HepG2 (cell line): ENCODE results near the gene MEA1. TPM values are rescaled to one million over a fixed set of nuclear protein-coding genes. Genes with fewer than 3 reads are reported as not detected.

ENCODE experiments used
- AKAP8 ChIP-seq: sonication (generic); formaldehyde crosslinking; IDR thresholded peaks from 2 replicates; pipeline ENCODE4 v1.5.1; 2020; ENCODE audit warnings: mild to moderate bottlenecking, missing genetic modification reagents
- AKNA ChIP-seq: sonication (generic); formaldehyde crosslinking; IDR thresholded peaks from 2 replicates; pipeline ENCODE4 v1.4.0; 2020; ENCODE audit warnings: missing genetic modification reagents, borderline replicate concordance
- ATF4 ChIP-seq, 2 experiments: fragments of 450-650 bp in 1 of 2; sonication (generic) in 1 of 2; formaldehyde crosslinking; IDR thresholded peaks; 2 replicates each; pipeline versions ENCODE4 v1.5.0 to v1.8.0; 2020 to 2022; ENCODE audit warnings: mild to moderate bottlenecking in 1 of 2, missing genetic modification reagents in 1 of 2
- CHD2 ChIP-seq: IDR thresholded peaks from 2 replicates; pipeline ENCODE4 v1.6.1; 2011; ENCODE audit warnings: low read depth, low read length, improper control_type of control experiment
- FOXM1 ChIP-seq: sonication (generic); formaldehyde crosslinking; IDR thresholded peaks from 2 replicates; pipeline ENCODE4 v1.5.0; 2020; ENCODE audit warnings: missing genetic modification reagents
- IKZF5 ChIP-seq: IDR thresholded peaks from 2 replicates; pipeline ENCODE4 v1.6.1; 2018; ENCODE audit warnings: missing genetic modification reagents, mild to moderate bottlenecking, missing compliant biosample characterization
- JUND ChIP-seq: sonication (generic); formaldehyde crosslinking; IDR thresholded peaks from 2 replicates; pipeline ENCODE4 v1.8.0; 2022; ENCODE audit warnings: mild to moderate bottlenecking, missing genetic modification reagents
- KDM5A ChIP-seq: fragments of 200-600 bp; sonication (generic); IDR thresholded peaks from 2 replicates; pipeline ENCODE4 v1.7.0; 2018; ENCODE audit warnings: antibody characterized with exemption, mild to moderate bottlenecking, low read length, borderline replicate concordance
- MTF2 ChIP-seq: sonication (generic); formaldehyde crosslinking; IDR thresholded peaks from 2 replicates; pipeline ENCODE4 v1.5.0; 2020; ENCODE audit warnings: missing genetic modification reagents, borderline replicate concordance
- NR2C2 ChIP-seq: sonication (generic); formaldehyde crosslinking; IDR thresholded peaks from 2 replicates; pipeline ENCODE4 v1.4.0; 2020; ENCODE audit warnings: missing genetic modification reagents, mild to moderate bottlenecking, moderate library complexity, borderline replicate concordance
- NR3C1 ChIP-seq: sonication (generic); formaldehyde crosslinking; IDR thresholded peaks from 2 replicates; pipeline ENCODE4 v1.4.0; 2020; ENCODE audit warnings: missing genetic modification reagents
- RCOR2 ChIP-seq: IDR thresholded peaks from 2 replicates; pipeline ENCODE4 v1.6.1; 2016; ENCODE audit warnings: missing biosample characterization, missing genetic modification reagents
- REPIN1 ChIP-seq: sonication (generic); formaldehyde crosslinking; IDR thresholded peaks from 2 replicates; pipeline ENCODE4 v1.8.0; 2022; ENCODE audit warnings: missing genetic modification reagents, low read depth, mild to moderate bottlenecking, borderline replicate concordance
- TBX2 ChIP-seq: sonication (generic); formaldehyde crosslinking; IDR thresholded peaks from 2 replicates; pipeline ENCODE4 v1.5.0; 2020; ENCODE audit warnings: missing genetic modification reagents, mild to moderate bottlenecking, borderline replicate concordance
- ZNF121 ChIP-seq: sonication (generic); formaldehyde crosslinking; IDR thresholded peaks from 2 replicates; pipeline ENCODE4 v1.5.0; 2020; ENCODE audit warnings: mild to moderate bottlenecking, missing genetic modification reagents
- ZNF136 ChIP-seq: sonication (generic); formaldehyde crosslinking; IDR thresholded peaks from 2 replicates; pipeline ENCODE4 v1.8.1; 2022; ENCODE audit warnings: low read depth, mild to moderate bottlenecking, moderate library complexity, missing genetic modification reagents
- ZNF546 ChIP-seq: sonication (generic); formaldehyde crosslinking; conservative IDR thresholded peaks from 2 replicates; pipeline ENCODE4 v1.8.1; 2023; ENCODE audit warnings: mild to moderate bottlenecking, missing genetic modification reagents
- ZNF556 ChIP-seq: sonication (generic); formaldehyde crosslinking; IDR thresholded peaks from 2 replicates; pipeline ENCODE4 v1.4.0; 2020; ENCODE audit warnings: mild to moderate bottlenecking, missing genetic modification reagents, borderline replicate concordance
- ZNF800 ChIP-seq: sonication (generic); formaldehyde crosslinking; IDR thresholded peaks from 2 replicates; pipeline ENCODE4 v1.4.0; 2020; ENCODE audit warnings: missing genetic modification reagents
- ZZZ3 ChIP-seq: sonication (generic); formaldehyde crosslinking; IDR thresholded peaks from 2 replicates; pipeline ENCODE4 v1.4.0; 2020; ENCODE audit warnings: missing genetic modification reagents, mild to moderate bottlenecking, borderline replicate concordance
- polyA plus RNA-seq, 8 experiments: library from polyadenylated mRNA; depleted of rRNA in 3 of 8; stranded (reverse) in 7 of 8; unstranded in 1 of 8; fragments of >200 nt; fragmentation: Illumina TruSeq in 4 of 8; extraction: Trizol in 4 of 8; gene quantifications; 2 replicates each; pipeline versions ENCODE4 v1.2.1 to v1.2.3, GENCODE V29; 2011 to 2016; ENCODE audit warnings: low read depth in 4 of 8, missing spikeins in 1 of 8, mixed read lengths in 1 of 8; ENCODE audit not compliant: insufficient read depth in 1 of 8
- total RNA-seq, 5 experiments: library from RNA; depleted of rRNA; stranded (reverse); fragments of >200 nt; fragmentation: Illumina TruSeq; extraction: Trizol; gene quantifications; 2 replicates each; pipeline ENCODE4 v1.2.3, GENCODE V29; 2016; ENCODE audit warnings: low read depth in 1 of 5

Gene MEA1
- total and polyA plus RNA-seq, 2 of the 13 experiments (the other 11 are each of a cell fraction or from before 2014, with no cell fraction given), result 75.6 to 86.2 TPM

- TF ChIP-seq ZNF121, result no peak
- no peak for TF ChIP-seq ZNF546 (CRISPR knock-in tag)
- no peak for TF ChIP-seq FOXM1 (CRISPR knock-in tag)
- 0 out of 4 replicates have a peak, but pooled peaks of 1 of the 2 experiments have one; percentile 42 for TF ChIP-seq ATF4 (CRISPR knock-in tag; IDR thresholded peaks at IDR 0.05)
- no peak for TF ChIP-seq ZNF136 (CRISPR knock-in tag)
- TF ChIP-seq KDM5A, result no peak; the same call in none of the 2 replicates
- TF ChIP-seq CHD2, result no peak
- no peak for TF ChIP-seq IKZF5 (CRISPR knock-in tag)
- no peak for TF ChIP-seq NR3C1 (CRISPR knock-in tag)
- TF ChIP-seq ZZZ3 (CRISPR knock-in tag), result 0 out of 2 replicates have a peak, but pooled peaks have one; percentile 32
- no peak; the same call in 1 of the 2 replicates for TF ChIP-seq TBX2 (CRISPR knock-in tag)
- peak; percentile 90; the same call in 1 of the 2 replicates for TF ChIP-seq AKAP8
- TF ChIP-seq AKNA (CRISPR knock-in tag), result no peak
- no peak; the same call in 1 of the 2 replicates for TF ChIP-seq ZNF556 (CRISPR knock-in tag)
- TF ChIP-seq NR2C2 (CRISPR knock-in tag), result peak; percentile 39; the same call in 1 of the 2 replicates
- TF ChIP-seq RCOR2 (CRISPR knock-in tag), result no peak
- peak; percentile 40; the same call in 1 of the 2 replicates for TF ChIP-seq JUND (CRISPR knock-in tag)
- TF ChIP-seq ZNF800 (CRISPR knock-in tag), result no peak
- TF ChIP-seq MTF2 (CRISPR knock-in tag), result no peak
- TF ChIP-seq REPIN1 (CRISPR knock-in tag), result no peak
These were observed 7.7 kb upstream of the MEA1 start, which contains the start of gene RRP36 (continued) for GRCh38 chr6:43021270-43022047.
